Left lobe of liver (tissue), 2 donors: ENCODE results near the gene KRT37. TPM values are rescaled to one million over a fixed set of nuclear protein-coding genes. Genes with fewer than 3 reads are reported as not detected.
"Not testable (repeated sequence)": the region's sequence is repeated elsewhere in the genome, so short reads cannot be mapped to it uniquely, and the experiment has no call there.

ENCODE experiments used
- ATAC-seq: fragments of 200-7000 bp; cut with Tn5 transposase; one replicate; pipeline ENCODE4 v1.9.1; 2020; ENCODE audit warnings: mild to moderate bottlenecking, moderate library complexity
- DNase-seq: peaks from one replicate; pipeline ENCODE4 v3.0.0-alpha.2; 2020; ENCODE audit warnings: low spot score
- total RNA-seq: library from RNA; stranded (reverse); gene quantifications from one replicate; pipeline ENCODE4 v1.2.1, GENCODE V29; 2021
- donor health status: DM: no; HTN: no; CAD: no; lungs with moderate emphysema.
- donor health status: DM: no; HTN: yes; CAD: no.

The KRT37 gene
- total RNA-seq, 1 donor from 2014 or later: not detected

DNA sequence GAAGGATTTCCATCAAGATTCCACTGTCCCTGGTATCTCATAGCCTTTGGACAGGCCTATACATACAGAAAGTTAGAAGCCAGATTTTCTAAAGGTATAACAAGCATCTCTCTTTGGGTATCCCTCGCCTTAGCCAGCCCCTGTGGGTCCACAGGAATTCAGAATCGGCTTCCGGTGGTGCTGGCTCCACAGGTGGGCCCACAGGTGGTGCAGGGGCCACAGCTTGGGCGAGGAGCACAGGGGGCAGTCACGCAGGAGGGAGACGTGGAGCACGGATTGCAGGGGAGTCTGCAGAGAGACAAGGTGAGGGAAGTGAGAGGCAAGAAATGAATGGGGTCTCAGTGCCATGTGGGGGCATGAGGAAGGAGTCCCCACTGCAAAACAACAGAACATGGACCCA, 12.9 kb upstream of the KRT37 start:
- ATAC-seq: no peak
- DNase-seq: no peak

DNA sequence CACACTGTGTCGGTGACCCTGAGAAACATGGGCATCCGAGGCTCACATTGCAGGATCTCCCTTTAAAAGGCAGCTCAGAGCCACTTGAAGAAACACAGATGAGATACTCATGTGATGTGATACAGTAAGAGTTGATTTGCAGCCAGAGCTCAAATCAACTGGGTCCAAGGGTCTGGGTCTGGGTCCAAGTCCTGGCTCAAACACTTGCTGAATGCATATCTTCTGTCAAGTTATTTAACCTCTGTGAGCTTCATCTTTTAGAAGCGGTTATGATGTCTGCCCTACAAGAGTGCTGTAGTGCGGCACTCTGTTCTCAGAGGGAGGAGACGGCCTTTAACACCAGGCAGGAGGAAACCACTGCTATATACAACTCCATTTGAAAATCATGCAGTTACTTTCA, 10.0 kb upstream of the KRT37 start:
- DNase-seq (no peak), ATAC-seq (no peak)

DNA sequence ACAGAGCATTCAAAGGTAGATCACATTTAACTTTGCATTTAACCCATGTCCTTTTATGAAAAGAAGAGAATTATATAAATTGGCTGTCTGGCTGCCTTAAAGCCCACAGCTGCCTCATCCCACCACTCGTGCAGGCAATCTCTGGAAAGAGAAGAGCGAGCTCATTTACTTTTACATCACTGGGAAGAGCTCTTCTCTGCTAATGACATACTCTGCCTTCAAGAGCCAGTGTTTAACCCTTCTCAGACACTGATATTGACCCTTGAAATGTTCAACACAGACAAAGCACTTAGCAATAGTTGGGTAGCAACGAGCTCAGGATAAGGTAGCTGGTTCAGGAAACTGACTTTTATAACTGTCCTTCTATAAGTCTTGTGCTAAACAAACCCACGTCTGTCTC, 9.6 kb upstream of the KRT37 start:
- DNase-seq (no peak), ATAC-seq (no peak)

DNA sequence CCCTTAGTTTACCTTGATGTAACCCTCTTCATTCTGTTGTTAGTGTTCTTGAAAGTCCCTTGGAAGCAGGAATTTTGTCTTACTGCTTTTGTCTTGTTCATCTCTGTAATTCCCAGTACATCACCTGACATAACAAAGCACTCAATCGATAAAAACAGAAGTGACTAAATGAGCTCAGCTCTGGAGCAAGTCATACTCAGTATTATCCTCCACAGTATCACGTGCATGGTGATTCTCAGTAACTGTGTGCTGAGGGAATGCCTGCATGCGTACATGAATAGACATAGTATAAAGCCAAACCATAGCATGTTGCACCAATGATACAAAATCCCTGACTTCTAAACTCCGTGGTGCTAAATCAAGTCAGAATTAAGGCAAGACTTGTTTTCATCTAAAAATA, 9.2 kb upstream of the KRT37 start:
- no peak for ATAC-seq

DNA sequence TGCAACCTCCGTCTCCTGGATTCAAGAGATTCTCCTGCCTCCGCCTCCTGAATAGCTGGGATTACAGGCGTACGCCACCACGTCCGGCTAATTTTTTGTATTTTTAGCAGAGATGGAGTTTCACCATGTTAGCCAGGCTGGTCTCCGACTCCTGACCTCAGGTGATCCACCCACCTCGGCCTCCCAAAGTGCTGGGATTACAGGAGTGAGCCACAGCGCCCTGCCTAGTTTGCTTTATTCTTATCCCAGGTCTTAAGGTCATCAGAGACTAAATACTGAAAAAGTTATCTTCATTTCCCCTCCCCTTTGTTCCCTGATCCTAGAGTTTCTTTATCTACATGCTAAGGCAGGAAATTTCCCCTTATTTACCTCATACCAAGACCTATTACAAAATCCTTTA, 6.0 kb upstream of the KRT37 start:
- not testable (repeated sequence) for DNase-seq, ATAC-seq

More for the DNA sequence above, 9.2 kb upstream of the KRT37 start:
- DNase-seq: no peak

DNA sequence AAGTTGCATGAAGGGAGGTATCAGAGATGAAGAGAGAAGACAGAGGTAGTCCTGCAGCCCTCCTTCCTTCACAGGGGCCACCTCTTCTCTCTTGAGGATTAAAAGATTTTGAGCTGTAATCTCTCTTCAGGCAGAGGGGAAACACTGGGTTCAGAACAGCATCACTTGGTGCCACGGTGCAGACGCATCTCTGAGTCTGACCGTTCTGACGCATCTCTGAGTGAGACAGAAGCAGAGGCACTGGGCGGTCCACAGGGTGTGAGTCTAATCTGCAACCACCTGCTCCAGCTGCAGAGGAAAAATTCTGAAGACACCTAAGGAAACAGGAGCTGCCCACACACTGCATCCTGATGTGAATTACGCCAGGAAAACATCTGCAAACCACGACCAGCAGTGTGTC, 5.3 kb upstream of the KRT37 start:
- ATAC-seq: no peak
- DNase-seq: no peak

DNA sequence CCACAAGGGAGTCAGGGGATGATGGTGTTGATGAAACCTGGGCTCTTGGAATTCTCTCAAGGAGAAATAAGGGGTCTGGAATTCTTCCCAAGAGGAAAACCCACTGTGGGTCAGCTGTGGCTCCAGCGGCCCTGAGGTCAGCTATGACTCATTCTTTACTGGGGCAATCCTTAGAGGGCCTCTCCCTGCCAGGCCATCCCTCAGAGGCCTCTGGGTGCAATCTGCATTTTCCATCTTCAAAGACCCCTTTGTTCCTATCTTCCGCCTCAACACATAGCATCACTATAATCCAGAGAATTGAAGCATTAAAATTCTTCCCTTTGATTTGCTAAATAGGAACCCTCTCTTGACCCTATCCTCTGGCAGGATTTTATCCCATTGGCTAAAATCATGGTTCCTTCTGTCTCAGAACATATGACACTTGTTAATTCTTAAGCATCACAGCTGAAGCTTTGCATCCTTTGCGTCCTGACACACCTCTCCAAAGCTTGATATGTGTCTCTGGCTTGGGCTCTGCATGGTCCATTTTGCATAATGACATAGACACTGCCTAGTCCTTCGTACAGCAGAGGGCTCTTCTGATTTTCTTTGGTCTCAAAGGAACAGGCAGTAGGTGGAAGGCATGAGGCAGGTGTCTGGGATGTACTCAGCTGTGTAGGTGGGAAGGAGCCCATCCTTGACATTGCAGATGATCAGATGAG, 4.4 kb upstream of the KRT37 start:
- DNase-seq: no peak
- no peak for ATAC-seq

DNA sequence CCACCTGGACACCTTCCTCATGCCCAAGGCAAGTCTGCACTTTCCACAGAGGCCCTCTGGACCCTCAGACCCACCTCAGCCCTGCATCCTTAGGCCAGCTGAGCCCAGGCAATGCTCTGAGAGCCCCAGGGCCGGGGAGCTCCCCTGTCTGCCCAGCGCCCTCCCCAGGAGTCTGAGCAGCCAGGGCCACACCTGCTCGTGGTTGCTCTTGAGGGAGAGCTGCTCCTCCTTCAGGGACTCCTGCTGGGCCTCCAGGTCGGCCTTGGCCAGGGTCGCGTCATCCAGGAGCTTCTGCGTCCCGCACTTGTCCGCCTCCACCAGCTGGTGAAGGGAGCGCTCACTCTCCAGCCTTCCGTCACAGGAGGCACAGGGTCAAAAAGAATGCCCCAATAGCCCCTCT, 1.8 kb downstream of the KRT37 start:
- ATAC-seq, DNase-seq: not testable (repeated sequence)

DNA sequence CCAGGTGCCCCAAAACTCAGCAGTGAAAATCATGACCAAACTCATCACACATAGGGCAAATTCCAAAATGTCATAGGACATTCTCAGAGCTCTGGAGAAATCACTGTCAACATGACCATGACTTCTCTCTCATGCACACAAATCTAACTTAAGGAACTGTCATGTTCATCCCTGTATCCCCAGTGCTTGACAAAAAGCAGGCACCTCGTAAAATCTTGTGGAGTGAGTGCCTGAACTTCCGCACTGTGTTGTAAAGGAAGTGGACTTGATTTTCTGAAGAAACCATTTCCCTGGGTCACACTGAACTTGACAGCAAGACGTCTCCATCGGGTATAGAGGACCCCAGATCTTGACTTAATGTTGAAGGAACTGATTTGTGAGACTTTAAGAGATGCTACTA, 2.8 kb downstream of the KRT37 start:
- no peak for DNase-seq
- ATAC-seq: no peak

DNA sequence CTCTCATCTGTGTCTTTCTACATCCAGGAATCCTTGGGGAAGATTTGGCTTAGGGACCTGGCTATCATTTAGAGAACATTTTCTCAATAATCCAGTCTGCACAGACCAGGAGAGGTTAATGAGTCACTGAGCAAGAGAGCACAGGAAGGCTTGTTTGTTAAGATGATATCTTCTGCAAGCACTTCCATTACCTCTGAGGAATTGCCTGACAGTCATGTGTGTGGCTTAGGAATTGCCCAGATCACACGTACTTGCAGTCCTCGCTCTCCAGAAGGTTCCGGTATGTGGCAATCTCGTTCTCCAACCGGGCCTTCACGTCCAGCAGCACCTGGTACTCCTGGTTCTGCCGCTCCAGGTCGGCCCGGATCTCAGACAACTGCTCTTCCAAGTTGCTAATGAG, 3.3 kb downstream of the KRT37 start:
- no peak for DNase-seq
- ATAC-seq: no peak

DNA sequence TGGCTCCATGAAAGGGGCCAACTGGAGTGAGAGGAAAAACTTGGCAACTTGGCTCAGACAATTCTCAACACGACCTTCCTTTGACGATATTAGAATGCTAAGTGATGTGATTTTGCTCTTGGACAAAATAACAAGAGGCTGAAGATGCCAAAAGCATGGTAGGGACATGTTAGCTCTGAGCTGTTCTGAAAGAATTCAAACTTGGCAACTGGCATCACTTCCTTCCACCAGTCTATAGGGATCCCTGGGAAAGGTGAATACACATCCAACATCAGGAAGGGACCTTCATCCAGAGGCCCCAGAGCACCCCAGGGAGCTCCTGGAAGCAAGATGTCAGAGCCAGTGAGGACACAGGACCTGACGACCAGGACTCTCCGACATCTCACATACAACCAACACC, 4.3 kb downstream of the KRT37 start:
- DNase-seq (no peak), ATAC-seq (no peak)

DNA sequence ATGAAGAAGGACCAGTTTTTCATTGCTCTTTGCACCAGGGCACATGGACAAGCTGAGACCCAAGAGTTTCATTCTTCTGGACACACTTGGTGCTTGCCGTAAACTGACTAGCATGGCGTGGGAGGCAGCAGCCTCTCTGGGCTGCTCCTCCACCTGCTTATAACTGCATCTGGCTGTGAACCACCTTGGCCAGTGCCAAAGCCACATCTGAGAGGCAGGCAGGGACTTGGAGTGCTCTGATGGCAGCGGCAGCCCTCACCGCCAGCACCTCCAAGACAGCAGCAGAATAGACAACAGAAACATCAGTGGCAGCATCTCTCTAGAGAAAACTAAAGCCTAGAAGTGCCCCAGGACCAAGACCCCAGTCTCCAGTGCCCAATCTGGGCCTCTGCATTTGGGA, 4.7 kb downstream of the KRT37 start:
- DNase-seq: no peak
- ATAC-seq: no peak

DNA sequence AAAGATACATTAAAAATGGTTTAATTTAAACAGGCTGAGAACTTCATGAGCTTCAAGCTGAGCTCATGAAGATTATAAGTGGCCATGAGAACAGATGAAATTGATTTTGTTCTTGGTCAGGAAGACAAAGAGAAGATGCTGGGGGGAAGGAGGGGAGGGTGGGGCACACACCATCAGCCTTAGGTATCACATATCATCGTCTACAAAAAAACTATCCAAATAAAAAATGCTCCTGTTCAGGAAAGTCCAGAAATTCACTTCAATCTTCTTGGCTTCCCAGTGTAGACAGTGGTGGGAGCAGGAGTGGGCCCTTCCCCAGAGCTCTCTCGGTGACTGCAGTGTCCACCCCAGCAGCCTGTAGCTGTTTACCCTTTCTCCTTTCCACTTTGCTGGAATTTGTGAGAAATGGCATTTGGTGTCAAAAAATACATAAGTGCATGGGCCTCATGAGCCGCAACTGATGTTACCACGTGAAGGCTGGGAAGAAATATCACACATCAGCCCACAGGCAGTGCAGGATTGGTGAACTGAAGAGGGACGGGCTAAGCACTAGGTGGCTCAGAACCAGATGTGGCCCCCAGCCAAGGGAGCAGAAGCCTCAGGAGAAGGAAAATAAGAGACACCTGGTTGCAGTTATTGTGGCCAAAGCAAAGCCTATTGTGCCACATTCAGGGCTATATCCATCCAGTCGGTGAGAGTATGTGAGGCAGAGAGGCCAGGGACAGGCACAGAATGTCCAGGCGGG, 6.1 kb downstream of the KRT37 start:
- no peak for ATAC-seq
- no peak for DNase-seq

DNA sequence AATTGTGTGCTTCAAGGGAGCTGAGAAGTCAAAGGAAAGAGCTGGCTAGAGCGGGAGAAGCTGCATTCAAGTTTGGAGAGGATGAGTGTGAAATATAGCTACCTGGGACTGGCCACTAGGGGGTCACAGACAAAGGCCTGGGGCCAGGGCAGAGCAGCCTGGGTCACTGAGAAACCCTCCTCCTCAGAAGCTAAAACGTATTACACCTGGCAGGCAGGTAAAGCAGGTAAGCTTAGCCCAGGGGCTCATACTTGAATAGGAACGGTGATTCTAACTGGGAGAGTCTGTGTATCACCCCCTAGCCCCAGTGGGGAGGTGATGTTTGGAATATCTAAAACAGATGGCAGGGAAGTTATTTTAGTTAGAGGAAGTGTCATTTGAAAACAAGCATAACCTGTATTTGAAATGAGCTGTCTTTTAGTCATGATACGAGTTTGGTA, 6.8 kb downstream of the KRT37 start:
- DNase-seq (no peak), ATAC-seq (no peak)

DNA sequence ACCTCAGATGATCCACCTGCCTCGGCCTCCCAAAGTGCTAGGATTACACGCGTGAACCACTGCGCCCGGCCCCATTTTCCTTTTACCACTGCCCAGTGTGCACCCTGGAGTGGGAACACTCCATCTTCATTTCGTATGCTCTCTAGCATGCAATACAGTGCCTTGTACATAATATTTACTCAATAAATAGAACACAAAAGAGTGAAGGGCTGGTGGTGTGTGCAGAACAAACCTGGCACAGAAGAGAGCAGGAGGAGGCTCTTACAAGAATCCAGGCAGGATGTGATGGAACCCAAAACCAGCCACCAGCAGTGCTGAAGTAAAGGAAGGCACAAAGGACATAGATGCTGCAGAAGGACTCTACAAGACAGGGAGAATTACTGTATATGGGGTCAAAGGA, 7.3 kb downstream of the KRT37 start:
- ATAC-seq: no peak
- DNase-seq: no peak

DNA sequence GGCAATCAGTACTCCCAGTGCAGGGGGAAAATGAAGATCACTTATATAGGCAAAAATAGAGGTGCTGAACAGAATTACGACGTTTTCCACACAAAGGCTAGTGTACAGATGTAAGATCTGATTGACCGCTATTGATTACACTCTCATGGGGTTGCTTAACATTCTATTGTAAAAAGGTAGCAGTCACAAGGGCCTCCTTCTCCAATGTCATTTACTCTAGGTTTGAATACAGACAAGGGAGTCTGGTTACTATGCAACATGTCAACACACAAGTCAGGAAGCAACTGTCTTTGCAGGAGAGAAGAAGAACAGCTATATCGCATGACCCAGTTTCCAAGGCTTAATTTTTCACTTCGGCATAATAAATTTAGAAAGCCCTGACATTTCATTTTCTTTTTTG, 7.9 kb downstream of the KRT37 start:
- DNase-seq (no peak), ATAC-seq (no peak)

DNA sequence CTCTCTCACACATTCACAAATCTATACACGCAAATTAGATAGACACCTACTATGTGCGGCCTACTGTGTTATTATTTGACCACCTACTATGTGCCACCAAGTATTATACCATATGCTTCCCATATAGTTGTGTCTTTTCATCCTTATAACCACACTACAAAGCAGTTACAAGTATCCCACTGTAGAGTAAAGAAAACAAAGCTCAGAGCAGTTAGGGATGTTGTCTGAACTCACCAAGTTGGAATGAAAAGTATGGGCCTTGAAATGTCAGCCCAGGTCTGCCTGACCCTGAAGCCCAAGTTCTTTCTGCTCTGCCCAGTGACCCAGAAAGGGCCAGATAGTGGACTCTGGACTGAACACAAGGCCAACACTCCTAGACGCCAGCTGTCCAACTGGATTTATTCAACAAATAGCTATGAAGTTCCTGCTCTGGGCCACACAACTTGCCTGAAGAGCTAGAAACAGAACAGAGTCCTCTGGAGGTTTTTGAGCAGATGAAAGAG, 8.5 kb downstream of the KRT37 start:
- peak; percentile 89 for ATAC-seq
- peak; percentile 53 for DNase-seq

DNA sequence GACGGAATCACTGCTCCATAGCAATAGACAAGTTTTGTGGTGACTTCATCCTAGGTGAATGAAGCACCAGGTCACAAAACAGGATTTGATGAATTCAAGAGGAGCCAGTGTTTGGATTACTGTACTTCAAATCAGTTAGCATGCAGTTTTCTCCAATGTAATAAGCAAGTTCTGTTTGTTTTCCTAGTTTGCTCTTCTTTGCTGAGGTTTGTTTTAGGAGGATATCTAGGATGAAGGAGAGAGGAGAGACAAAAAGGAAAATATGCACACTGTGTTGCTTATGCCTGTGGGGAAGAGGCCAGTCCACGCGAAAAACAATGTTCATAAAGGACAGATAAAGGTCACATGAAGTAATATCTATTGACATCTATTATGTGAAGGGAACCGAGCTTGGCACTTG, 9.0 kb downstream of the KRT37 start:
- ATAC-seq (peak; percentile 17), DNase-seq (no peak)

DNA sequence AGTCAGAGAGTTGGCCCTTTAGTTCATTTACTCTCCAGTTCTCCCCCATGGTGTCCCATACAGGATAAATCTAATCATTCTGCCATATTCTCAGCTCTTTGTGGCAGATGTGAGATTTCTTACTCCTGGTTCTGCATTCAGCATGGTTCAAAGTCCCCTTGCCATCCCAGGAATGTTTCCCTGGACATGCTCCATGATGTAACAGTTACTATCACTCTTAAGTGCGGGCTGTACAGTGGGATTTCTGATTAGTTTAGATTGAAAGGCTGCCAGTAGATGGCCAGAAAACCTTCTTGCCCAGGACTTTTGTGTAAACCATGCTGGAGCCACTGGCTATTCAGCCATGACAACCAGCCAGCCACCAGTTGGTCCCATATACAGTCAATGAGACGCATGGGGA, 10.4 kb downstream of the KRT37 start:
- no peak for DNase-seq
- ATAC-seq: no peak

DNA sequence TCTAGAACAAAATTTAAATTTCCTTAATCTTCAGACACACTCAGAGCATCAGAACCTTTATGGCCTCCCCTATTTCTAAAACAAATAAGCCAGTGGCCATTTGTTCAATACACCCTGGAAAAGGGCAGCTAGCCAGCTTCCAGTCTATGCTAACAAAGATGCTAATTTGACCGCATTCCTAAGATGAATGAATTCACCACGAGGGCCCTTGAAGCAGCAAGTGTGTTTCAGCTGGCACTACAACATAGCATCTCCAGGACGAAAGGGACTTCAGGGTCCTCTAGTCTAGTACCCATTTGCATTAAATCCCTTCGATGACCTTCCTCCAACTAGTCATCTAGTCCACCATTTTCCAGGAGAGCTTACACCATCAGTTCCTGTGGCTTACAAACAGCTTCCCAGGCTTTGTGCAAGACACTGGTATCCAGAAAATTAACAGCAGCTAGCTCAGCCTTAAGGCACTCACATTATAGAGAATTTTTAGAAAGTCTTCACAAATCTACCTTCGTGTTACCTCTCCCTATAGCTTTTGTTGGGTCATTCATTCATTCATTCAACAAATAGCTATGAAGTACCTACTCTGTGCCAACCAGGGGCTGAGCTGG, 10.9 kb downstream of the KRT37 start:
- ATAC-seq (no peak), DNase-seq (no peak)

DNA sequence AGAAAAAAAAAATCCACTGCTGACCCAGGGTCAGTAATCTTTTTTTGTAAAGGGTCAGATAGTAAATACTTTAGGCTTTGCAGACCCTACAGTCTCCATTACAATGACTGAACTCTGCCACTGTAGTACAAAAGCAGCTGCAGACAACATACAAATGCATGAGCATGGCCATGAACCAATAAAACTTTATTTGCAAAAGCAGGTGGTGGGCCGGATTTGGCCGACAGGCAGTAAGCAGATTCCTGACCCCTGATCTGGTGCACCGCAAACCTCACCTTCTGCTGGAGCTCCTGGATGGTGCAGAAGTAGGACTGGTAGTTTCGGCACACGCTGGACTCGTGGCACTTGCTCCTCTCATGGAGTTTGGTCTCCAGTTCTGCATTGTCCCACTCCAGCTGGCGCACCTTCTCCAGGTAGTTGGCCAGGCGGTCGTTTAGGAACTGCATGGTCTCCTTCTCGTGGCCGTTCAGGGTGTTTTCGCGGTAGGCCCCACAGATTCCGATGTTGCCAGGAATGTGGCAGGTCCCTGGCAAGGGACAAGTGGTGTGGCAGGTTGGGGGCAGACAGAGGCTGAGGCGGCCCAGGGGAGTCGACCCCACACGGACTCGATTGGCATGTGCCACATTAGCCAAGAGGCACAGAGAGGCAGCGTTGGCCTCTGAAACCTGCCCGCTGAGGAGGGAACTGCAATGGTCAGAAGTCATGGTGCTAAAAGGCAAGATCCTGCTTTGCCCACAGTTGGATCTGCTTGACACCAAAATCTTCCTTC, 13.1 kb downstream of the KRT37 start:
- ATAC-seq (no peak), DNase-seq (no peak)
